Activated gamma-delta T cell treated with Interleukin-2 at 50 U/mL for 16 hours (primary cell): Measurements from ENCODE around the gene KLHL30.
"Not testable (repeated sequence)": the region's sequence is repeated elsewhere in the genome, so short reads cannot be mapped to it uniquely, and the experiment has no call there.

Source experiments
- DNase-seq: peaks from one replicate; pipeline ENCODE4 v3.0.0-alpha.2; 2020

KLHL30 gene

GRCh38 chr2:238101891-238102841 is 36.3 kb upstream of the KLHL30 start:
- no peak for DNase-seq

DNA sequence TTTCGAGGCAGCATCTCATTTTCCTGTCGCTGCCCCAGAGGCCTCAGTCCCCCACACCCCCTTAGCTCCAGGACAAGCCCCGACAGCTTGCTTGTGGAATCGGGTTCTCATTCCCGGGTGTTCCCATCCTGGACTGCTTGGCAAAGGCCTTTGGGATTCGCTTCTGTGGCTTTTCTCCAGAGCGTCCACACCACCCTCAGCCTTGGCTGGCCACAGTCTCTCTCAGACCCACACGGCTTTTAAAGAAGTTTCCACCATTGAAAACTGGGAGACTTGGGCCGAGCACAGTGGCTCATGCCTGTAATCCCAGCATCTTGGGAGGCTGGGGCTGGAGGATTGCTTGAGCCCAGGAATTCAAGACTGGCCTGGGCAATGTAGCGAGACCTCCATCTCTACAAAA is 35.6 kb upstream of the KLHL30 start:
- DNase-seq = no peak

DNA sequence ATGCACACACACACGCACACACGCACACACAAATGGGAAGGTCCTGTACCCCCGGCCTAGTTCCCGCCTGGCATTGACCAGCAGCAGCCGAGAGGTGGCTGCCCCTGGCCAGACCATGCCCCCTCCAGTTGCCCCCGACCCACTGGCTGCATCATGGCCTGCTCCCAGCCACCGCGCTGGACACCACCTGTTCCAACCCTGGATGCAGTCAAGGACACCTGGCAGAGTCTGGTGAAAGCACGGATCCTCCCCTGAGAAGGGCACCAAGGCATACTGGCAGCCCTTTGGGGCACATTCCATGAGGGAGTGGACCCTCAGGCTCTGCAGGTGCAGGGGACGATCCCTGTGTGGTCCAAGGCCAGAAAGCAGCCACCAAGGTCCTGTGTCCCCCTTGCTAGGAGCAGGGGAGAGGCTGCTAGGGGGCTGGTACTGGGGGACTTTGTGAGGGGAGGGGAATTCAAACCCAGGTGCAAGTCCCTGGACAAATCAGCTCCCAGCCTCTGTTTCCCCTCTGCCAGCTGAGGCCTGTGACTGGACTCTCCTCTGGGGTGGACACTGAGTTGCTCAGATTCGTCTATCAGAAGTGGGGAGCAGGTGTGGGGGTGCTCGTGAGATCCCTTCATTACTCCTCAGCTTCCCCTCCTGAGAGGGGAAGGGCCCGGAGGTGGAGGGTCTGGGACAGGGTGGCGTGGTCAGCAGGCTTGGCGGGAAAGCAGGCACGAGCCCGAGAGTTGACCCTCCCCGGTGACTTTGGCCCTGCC is 34.8 kb upstream of the KLHL30 start:
- no peak for DNase-seq

- no peak for DNase-seq
These were observed 34.2 kb upstream of the KLHL30 start for GRCh38 chr2:238104226-238104690.

DNA sequence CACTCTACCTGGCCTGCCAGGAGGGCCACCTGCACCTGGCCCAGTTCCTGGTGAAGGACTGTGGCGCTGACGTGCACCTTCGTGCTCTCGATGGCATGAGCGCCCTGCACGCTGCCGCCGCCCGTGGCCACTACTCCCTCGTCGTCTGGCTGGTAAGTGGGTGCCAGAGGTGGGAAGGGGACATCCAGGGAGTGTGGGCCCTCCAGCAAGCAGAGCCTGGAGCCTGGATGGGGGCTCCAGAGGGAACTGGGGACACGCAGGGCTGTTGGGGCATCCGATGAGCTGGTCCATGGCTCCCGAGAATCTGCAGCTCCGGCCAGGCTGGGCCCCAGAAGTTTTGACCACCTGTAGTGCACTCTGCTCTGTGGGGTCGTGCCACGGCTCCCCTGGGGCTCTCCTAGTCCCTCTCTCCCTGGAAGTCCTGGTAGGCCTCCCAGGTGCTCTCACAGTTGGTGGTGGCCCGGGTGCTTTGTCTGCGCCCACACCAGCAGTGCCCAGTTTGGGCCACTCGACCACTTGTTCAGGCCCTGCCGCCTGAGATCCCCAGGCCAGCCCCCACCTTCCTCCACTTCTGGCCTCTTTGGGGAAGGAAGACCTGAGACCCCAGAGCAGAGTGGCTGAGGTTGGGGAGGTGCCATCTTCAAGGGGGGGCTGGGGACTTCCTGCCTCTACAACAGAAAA is 33.6 kb upstream of the KLHL30 start:
- no peak for DNase-seq

GRCh38 chr2:238105506-238106338 is 32.7 kb upstream of the KLHL30 start:
- DNase-seq = no peak

DNA sequence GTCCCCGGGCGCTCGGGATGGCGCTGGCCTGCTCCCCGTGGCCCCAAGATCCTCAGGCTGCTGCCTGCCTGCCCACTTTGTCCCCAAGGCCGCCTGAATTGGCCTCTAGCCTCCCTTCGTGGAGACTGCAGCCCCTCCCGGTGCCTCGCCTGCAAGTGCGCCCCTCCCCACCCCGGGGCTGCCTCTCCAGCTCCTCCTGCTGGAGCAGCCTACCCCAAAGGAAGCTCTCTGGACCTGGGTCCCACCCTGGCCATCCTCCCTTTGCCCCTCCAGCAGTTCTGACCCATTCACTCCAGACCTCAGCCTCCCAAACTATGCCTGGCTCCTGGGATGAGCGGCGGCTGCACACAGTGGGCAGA is 32.1 kb upstream of the KLHL30 start:
- DNase-seq = no peak

- no peak for DNase-seq
These were observed 31.6 kb upstream of the KLHL30 start for GRCh38 chr2:238106698-238107524.

DNA sequence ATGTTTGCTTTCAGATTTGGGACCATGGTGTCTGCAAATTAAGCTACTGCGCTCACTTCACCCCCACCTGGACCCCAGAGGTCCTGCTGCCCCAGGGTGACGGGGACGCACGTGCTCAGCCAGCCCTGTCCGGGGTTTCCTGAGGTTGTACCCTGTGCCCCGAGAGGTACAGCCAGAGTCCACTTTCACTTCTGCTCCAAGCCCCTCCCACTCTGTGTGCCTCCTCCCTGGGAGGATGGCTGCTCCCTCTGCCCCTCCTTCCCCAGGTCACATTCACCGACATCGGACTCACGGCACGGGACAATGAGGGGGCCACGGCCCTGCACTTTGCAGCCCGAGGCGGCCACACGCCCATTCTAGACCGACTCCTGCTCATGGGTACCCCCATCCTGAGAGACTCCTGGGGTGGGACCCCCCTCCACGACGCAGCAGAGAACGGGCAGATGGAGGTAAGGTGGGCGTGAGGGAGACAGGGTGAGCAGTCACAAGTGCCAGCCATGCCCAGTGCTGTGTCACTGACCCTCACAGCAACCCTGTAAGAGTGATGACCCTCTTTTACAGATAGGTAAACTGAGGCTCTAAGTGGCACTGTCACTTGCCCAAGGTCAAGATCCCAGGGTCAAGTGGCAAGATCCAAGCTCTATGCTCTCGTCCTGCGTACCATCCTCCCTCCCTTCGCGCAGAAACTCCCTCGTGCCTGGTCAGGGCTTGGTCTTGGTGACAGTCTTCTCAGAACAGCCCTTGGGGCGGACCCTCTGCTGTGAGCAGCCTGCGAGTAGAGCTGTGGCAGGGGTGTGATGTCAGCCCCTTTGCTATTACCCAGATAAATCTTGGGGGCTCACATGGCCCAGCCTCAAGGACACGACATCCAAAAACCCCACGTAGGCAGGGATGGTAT is 30.7 kb upstream of the KLHL30 start:
- DNase-seq = no peak

DNA sequence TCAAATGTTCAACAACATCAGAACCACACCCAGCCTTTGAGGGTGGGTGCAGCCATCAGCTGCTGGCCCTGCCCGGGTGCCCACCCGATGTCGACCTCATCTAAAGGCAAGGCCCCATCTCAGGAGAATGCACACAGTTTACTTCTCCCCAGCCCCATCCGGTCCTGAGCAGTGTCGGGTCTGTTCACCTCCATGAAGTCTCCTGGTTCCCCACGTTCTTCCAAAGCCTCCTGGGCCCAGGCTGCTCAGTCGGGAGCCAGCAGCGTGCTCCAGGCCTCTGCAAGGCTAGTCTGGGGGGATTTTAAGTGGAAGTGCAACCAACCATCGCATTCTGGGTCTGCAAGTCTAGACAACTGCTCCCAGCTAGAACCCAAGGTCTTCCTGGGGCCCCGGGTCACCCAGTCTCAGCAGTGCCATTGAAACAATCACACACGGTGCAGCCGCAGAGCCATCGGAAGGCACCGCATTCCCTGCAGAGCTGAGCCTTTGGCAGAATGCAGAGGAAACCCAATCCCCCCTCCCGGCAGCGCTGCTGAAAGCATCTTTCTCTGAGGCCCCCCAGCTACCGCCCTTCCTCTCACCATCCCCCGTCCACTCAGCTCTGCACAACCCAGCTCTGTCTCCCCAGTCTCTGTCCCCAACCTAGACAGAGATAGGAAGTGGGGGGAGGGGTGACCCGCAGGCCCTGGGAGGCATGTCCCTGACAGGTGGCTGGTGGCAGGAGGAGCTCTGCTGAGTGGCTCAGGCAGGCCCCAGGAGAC is 29.9 kb upstream of the KLHL30 start:
- no peak for DNase-seq

GRCh38 chr2:238113611-238114010 is 24.9 kb upstream of the KLHL30 start:
- DNase-seq = no peak

GRCh38 chr2:238114331-238114841 is 24.1 kb upstream of the KLHL30 start:
- no peak for DNase-seq

- no peak for DNase-seq
These were observed 23.4 kb upstream of the KLHL30 start for GRCh38 chr2:238114851-238115660.

DNA sequence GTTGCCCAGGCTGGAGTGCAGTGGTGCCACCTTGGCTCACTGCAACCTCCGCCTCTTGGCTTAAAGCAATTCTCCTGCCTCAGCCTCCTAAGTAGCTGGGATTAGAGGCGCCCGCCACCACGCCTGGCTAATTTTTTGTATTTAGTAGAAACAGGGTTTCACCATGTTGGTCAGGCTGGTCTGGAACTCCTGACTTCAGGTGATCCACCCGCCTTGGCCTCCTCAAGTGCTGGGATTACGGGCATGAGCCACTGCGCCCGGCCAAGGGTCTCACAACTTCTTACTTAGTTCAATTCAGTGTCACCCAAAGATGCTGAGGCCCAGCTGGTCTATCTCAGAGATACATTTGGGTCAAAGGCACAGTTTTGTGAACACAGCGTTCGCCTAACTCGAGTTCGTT is 22.8 kb upstream of the KLHL30 start:
- not testable (repeated sequence) for DNase-seq

DNA sequence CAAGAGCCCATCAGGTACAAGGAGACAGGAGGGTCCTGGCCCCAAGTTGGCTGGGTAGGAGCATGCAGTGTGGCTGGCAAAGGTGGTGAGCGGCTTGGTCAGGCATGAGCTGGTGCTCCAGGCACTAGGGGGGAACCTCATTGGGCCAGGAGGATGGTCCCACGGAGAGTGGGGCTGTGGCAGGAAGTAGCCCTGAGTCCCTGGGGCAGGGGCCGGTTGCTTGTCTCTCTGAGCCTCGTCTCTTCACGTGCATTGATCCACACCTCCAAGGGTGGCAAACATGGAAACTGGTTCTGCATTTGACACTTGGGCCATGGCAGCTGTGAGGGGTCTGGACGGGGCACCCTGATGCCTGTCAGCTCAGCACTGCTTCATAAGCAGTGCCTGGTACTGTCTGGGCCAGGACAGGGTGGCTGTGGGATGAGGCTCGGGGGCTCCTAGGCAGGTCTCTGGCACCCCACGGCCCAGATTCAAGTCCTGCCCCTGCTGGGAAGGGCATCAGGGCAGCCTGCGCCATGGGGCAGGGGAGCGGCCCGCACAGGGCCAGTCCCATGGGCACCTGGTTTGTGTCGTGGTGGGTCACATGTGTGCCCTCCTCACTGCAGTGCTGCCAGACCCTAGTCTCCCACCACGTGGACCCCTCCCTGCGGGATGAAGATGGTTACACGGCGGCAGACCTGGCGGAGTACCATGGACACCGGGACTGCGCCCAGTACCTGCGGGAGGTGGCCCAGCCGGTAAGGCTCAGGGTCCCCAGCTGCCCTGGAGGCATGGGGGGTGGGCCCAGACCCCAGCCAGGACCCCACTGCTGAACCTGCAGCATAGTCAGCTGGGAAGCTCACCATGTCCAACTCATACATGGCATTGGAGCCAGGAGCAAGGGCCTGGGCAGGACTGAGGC is 21.9 kb upstream of the KLHL30 start:
- no peak for DNase-seq

- DNase-seq = no peak
These were observed 21.0 kb upstream of the KLHL30 start for GRCh38 chr2:238117199-238118154.
